GM19328 (cell line): Measurements from ENCODE around the gene ATP6V0B.
A peak's percentile ranks its signal among the peaks of the same experiment; 100 is the strongest.

ENCODE experiments used
- ATAC-seq: cut with Tn5 transposase; IDR thresholded peaks from one replicate; pipeline ENCODE4 v1.9.1; 2021; ENCODE audit warnings: mild to moderate bottlenecking, moderate library complexity; ENCODE audit not compliant: unreplicated experiment

ATP6V0B gene

DNA sequence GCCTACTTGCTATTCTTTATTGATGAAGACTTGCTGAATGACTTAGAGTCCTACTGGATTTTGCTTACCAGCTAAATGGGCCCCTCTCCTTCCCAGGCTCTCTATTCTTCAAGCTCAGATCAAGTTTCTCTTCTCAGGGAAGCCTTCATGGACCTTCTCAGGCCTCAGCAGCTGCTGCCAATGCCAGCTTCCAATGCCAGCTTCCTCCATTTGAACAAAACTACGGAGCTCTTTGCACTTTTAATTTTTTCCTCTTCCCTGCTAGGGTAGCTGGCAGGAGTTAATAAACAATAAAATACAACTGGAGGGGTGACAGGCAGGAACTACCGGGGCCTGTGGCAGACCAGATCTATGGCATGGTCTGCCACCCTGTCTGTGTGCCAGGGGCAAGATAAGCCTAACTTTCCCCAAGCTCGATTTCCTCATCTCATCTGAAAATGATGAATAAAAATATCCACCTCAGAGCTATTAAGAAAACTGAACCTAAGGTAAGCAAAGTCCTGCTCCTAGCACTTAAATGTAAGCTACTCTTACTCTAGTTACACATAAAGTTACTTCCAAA, 29.0 kb upstream of the ATP6V0B start:
- ATAC-seq: no peak

DNA sequence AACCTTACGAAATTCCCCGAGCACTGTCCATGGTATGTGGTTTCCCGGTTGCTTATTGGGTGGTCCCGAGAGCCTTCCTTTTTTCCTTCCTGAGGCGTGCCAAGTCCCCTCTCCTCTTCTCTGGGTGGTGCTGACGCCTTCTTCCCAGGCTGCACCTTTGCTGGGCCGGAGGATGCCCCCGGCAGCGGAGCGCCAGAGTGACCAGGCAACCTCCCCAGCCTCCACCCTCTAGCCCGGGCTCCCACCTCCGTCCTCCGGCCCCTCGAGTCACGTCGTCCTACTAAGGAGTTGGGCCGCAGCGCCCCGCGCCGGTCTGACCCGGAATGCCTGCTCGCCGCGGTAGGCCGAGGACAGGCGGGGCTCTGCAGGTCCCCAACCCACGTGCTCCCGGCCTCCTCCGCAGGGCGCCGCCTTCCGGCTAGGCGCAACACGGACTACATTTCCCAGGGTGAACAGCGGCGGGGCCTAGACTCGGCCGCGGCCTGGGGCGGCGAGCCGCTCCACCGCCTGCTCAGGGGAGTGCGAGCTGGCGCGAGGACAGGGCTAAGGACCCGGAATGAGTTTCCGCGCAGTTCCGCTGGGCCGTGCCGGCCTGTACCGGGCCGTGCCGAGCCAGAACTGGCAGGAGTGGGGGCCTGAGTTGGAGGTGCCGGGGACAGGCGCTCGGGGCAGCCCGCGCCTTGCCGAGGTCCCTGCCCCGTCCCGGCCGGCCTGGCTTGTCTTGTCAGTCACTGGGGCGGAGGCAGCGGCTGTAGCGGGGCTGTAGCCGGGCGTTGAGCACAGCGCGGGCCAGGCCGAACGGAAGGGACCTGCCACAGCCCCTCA, 28.3 kb upstream of the ATP6V0B start, which contains the start of gene IPO13:
Gene IPO13 (plus strand): TSS at position 715 of the 825 bp plus-strand sequence. CDS start 651 bp downstream, outside the sequence.
- peak; percentile 93 for ATAC-seq

DNA sequence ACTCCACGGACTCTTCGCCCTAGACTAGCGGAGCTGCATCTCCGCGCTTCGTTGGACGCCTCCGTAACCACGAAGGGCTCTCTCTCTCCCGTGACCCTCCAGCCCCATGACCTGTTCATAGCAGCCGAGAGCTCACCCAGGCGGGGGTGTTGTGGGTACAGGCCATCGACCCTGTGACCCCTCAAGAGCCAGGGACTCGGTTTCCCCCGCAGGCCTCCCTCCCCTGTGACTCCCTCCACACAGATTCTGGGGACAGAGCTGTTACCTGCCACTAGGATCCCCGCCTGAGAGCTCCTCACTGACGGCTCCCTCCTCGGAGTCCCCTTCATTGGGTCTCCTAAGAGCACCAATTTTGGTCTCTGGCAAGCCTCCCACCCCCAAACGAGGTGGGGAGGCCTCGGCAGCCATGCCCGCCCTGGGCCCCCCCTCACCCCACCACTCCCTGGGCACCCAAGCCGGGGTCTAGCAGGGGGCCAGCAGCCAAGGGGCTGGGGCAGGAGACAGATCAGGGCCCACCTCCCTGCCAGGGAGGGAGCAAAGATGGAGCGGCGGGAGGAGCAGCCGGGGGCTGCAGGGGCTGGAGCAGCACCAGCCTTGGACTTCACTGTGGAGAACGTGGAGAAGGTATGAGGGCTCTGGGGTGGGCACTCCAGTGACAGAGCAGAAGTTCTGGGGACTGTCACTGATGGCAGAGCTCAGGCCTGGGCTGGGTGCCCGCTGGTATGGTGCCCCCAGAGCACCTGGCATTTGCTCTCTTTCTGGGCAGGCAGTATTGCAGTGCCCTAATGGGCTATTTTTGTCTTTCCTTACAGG, 27.5 kb upstream of the ATP6V0B start:
- no peak for ATAC-seq

DNA sequence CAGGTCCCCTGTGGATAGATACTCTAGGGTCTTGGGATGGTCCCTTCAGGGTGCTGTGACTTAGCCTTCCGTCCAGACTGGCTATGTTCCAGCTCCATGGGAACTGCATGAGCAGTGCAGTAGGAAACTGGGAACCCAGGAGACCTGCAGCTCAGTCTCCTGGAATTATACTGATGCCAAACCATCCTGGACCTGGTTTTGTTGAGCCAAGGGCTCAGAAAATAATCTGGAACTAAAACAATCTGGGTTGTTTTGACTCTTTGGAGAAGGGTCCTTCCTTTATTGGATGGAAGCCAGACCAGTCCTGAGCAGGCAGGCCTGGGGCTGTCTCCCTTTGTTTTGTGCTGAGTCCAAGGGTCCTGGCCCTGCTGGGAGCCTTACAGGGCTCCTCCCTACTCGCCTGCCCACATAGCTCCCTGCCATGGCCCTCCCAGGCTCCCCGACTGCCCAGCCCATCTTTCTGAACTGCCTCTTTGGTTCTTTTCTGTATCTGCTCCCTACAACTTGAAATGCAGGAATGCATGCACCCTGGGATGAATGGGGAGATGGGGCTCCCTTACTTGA, 26.8 kb upstream of the ATP6V0B start:
- ATAC-seq: no peak

DNA sequence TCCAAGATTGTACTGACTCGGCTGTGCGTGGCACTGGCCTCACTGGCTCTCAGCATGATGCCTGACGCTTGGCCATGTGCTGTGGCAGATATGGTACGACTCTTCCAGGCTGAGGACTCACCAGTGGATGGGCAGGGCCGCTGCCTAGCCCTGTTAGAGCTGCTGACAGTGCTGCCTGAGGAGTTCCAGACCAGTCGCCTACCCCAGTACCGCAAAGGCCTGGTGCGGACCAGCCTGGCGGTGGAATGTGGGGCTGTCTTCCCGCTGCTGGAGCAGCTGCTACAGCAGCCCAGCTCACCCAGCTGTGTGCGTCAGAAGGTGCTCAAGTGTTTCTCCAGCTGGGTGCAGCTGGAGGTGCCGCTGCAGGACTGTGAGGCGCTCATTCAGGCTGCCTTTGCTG, 25.1 kb upstream of the ATP6V0B start:
- ATAC-seq: no peak

DNA sequence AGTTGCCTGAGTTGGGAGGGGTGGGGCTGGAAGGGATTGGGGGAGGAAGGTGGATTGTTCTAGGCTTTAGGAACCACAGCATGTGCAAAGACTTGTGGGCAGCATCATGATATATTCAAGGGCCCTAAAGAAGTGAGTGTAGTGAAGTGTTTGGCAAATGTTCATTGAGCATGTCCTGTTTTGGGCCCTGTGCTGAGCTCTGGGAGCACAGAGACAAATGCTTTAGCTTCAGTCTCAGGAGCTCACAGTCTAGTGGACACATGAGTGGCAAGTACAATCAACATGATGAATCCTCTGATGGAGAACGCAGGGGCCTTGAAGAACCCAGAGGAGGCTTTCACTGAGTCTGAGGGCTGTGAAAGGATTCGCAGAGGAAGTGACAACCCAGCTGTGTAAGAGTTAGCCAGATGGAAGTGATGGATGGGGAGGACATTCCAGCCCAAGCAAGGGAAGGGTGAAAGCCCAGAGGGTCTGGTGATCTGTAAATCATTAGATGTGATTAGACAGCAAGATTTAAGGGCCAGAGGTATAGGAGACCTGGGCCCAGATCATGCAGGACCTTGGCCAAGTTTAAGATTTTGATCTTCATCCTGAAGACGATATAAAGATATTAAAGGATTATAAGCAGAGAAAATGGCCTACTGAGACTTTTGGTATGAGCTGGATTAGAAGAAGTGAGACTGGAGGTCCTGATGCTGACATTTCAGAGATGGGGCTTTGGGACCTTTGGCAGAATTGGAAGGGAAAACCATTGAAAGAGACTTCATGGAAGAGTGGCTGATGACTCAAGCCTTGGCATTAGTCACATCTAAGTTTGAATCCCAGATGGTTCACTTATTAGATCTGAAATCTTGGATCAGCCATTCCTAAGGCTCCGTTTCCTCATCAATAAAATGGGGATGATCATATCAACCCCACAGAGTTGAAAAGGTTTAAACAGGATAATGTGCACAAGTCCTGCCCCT, 23.5 kb upstream of the ATP6V0B start:
- no peak for ATAC-seq

DNA sequence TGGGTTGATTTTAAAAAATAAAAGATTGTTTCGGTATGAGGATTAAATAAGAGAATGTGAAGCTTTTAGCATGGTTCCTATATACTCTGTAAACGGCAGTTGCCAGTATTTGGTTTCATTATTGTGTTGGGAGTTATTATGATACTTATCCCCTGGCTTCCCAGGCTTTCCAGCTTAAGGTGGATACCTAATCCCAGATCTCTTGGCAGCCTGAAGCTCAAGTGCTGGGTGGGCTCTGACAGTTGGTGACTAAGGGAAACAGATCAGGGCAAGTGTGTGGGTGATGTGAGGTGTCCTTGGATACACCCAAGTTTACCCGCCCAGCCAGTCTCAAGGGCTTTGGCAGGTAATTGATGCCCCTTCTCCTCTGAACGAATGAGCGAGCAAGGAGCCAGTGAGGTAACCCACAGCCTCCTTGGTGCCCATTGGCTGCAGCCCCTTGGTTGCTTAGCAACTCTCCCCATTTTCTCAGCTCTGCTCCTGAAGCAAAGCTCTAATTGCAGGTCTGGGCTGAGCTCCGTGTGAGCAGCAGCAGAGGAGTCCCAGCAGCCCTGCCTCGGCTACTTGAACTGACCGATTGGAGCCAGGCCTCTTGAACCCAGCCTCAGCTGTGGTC, 21.9 kb upstream of the ATP6V0B start:
- ATAC-seq: no peak

DNA sequence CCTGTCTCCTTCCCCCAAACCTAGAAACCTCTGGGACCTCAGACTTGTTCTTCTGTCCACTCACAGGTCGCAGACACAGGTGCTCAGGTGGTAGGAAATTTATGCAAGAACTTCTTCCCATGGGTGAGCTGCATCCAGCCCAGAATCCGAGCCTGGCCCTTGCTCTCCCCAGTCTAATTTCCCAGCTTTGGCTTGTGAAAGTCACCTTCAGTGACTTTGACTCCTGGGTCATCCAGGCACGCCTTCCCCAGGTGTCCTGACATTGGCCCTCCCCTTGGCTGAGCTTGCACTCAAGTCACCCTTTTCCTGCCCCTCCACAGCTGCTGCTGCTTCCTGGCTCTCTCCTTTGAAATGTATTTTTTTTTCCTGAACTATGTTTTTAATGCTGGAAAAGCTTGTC, 21.4 kb upstream of the ATP6V0B start:
- ATAC-seq: no peak

DNA sequence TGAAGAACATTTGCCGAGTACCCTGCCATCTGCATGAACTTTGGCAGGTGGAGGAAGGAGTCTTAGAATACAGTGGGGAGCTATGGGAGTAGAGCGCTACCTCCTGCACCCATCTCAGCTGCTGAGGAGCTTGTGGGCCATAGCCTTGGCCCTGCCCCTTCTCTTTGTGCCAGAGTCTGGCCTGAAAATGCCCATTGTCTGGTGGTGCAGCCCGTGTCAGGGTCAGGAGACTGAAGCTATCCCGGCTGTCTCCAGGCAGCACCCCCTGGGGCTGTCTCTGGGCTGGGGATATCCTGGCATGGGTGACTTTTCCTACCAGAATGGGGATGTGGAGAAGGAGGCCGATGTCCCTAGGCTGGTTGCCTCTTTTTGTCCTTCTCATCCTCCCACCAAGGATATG, 20.7 kb upstream of the ATP6V0B start:
- no peak for ATAC-seq

DNA sequence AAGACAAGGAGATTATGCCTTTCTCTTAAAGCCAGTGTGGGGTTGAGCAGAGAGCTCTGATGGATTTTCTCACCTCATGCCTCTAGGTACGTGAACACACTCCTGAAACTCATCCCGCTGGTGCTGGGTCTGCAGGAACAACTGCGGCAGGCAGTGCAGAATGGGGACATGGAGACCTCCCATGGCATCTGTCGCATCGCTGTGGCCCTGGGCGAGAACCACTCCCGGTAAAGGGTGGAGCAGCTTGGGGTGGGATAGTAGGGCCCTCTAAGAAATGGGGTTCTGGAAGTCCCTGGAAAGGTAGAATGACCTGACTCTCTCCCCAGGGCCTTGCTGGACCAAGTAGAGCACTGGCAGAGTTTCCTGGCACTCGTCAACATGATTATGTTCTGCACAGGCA, 18.5 kb upstream of the ATP6V0B start:
- ATAC-seq: no peak

DNA sequence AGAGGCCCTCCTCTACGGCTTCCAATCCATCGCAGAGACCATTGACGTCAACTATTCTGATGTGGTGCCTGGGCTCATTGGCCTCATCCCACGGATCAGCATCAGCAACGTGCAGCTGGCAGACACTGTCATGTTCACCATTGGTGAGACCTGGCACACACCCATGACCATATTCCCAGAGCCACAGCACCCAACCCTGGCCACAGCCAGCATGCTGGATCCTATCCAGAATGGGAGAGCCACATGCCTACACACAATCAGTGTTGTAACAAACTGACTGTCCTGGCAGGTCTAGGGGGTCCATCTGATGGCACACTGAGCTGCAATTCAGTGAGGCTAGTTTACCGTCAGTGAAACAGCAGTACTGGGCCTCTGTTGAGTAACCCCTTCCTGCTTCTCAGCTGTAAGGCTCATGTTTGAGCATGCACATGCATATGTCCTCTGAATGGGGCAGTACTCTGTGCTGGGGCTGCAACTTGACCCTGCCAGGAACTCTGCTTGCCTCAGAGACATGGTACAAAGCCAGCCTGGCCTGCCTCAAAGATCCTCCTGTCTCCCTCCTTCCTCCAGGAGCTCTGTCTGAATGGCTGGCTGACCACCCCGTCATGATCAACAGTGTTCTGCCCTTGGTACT, 17.2 kb upstream of the ATP6V0B start:
- no peak for ATAC-seq

DNA sequence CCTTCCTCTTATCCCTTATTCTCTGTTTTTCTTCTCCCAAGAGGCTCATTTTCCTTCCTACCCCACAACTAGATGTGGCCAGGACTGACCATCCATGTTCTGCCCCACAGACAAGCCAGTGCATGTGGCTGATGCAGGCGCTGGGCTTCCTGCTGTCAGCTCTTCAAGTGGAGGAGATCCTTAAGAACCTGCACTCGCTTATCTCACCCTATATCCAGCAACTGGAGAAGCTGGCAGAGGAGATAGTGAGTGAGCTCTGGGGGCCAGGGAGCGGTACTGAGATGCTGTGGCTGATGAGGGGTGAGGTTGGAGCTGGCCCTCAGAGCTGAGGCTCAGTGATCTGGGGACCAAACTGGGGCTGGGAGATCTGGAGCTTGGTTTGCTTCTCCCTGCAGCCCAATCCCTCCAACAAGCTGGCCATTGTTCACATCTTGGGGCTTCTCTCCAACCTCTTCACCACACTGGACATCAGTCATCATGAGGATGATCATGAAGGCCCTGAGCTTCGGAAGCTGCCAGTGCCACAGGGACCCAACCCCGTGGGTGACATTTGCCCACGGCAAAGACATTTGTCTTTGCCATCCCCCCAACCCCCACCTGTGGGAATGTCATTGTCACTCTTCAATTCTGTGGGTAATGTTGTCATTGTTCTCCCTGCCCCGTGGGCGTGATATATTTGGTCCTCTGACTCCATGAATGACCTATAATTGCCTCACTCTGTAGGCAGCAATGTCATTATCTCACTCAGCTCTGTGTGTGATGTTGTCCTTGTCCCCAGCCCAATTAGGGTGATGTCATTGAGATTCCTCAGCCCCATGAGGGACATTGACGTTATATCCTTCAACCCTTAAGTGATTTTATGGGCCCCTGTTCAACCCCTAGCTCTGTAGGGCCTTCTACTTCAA, 16.2 kb upstream of the ATP6V0B start:
- no peak for ATAC-seq

DNA sequence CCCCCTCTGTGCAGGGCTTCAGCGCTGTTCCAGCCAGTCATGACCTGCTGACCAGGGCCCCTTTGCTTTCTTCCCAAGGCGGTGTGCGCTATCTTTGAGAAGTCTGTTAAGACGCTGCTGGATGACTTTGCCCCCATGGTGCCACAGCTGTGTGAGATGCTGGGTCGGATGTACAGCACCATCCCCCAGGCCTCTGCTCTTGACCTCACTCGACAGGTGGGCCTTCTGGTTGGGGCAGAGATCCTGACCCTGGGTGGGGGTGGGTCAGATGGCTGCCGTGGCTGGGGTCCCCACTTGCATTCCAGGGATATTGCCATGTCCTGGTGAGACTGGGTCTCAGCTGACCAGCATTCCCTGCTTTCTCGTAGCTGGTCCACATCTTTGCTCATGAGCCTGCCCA, 14.0 kb upstream of the ATP6V0B start:
- ATAC-seq: no peak

DNA sequence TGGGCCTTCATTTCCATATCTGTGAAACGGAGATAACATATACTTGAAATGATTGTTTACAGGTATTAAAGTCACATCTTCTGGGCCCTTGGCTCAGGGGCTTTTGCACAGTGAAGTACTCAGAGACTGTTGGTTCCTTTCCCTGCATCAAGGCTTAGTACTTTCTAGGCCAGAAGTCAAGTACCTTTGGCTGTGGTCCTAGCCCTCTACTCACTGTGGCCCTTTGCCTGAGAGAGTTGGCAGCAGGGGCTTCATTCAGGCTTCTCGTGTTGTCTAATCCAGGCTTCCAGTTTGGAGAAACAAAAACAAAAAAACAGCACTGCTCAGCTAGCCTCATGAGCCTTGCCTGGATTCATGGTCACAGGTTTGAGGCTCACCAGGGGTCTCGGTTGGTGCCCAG, 13.1 kb upstream of the ATP6V0B start:
- no peak for ATAC-seq

DNA sequence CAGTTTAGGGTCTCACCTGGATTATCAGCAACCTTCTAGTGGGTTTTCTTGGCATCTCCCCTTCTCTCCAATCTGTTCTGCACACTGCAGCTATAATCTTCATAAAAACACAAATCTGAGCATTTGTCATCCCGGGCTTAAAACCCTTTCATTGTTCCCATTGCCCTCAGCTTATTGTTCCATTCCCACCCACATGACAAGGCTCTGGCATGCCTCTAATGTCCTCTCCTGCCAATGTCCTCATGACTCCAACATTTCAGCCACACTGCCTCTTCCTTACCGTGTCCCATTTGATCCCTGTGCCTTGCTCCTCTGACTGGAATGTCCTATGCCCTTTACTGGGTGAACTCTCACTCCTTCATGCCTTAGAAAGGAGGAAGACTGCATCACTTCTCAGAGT, 12.4 kb upstream of the ATP6V0B start:
- no peak for ATAC-seq

DNA sequence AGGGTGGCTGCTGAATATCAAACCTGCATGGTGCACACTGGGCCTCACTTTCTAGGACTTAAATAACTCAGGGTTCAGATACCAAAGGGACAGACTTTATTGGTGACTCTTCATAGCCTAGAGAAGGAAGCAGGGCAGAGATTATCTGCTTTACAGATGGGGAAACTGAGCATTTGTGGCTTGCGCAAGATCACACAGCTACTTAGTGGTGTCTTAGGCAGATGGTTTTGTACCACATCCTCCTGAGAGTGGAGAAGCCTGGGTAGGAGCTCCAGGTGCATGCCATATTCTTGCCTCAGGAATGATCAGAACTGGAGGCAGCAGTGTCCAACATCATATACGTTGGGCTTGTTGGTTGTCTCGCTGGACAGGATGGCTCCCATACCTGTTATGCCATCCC, 11.8 kb upstream of the ATP6V0B start:
- no peak for ATAC-seq

DNA sequence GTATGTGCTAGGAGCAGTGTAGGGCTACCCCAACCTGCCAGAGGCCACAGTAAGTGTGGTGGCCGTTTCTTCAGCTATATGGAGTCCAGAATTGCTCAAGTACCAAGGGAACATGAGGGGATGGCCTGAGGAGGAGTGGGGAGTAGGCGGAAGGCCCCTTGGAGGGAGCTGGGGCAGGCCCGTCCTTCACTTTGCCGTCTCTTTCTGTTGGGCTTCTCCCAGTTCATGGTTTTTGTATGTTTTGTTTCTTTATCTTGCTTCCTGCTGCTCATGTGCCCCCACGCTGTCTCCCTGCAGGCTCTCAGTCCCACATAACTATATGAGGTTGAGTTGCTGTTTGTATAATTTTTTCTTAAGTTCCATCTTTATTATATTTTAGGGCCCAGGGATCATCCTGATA, 10.9 kb upstream of the ATP6V0B start:
- no peak for ATAC-seq

DNA sequence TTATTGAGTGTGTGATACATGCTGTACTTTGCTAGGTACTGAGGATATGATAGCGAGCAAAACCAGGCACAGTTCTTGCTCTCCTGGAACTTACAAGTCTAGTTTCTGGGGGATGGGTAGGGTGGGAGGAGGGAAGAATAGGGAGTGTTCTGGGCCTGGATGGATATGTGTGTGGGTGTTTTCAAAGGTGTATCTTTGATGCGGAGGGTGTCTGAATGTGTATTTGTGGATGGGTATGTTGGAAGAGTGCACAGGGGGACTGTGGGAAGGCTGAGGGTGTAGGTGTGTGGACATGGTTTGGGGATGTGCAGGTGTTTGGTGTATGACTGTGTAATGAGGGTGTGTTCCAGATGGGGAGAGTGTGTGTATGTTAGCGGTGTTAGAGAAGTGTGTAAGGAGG, 9.4 kb upstream of the ATP6V0B start:
- no peak for ATAC-seq
